ENCODE results near the gene OR5V1.
"Not testable (repeated sequence)": the region's sequence is repeated elsewhere in the genome, so short reads cannot be mapped to it uniquely, and the experiment has no call there.

Gene OR5V1

DNA sequence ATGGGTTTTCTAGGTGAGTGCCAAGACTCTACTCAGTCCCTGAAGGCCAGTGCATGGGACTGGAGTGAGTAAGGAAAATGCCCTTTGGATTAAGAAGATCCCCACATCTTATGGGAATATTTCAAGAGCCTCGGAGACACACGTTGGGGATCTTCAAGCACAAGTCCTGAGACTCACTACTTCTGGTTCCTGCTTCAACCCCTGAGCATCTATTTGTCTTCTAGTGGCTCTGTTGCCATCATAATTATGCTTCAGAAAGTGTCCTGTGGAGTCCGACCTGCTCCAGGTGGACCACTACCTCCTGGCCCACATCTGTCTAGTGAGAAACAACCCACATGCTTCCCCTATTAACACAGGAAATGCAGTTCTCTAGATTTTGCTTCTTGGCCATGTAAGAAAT is at the start of gene OR5V1:
OR5V1 (minus strand) TSS at position 101 of the 400 bp plus-strand sequence. CDS start 12,670 bp downstream, outside the sequence.
- no peak for DNase-seq

DNA sequence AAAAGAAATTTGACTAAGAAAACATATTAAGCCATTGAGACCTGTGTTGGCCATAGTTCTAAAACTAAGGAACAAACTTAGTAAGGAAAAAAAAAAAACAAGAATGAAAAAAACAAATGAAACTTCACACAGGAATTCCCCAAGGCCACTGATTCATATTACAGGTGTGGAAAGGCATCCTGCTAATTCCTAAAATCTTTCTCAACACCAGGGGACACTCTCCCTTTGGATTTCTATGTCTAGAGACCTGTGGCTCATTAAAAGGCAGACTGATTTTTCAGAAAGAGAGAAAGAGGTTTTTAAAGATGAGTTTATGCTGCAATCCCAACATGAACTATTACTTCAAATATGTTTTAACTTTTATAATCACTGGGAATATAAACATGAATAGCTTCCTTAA is 45.9 kb upstream of the OR5V1 start, which contains the start of gene OR12D1:
OR12D1 (plus strand) TSS at position 341 of the 400 bp plus-strand sequence.
- no peak for DNase-seq

DNA sequence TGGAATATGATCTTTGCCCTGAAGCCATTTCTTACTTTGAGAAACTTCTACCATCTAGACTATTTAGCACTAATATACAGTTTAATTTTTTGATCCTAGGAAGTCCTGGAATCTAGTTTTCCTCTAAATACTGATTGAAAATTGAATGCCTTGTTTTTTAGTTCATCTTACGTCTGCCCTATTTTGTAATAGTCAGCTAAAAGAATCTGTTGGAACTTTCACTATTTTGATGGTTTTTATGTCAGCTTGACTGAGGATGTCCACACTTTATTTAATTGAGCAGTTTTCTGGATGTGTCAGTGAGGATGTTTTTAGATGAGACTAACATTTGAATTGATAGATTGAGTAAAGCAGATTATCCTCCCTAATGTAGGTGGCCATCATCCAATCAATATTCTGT is 35.1 kb upstream of the OR5V1 start:
- no peak for DNase-seq

DNA sequence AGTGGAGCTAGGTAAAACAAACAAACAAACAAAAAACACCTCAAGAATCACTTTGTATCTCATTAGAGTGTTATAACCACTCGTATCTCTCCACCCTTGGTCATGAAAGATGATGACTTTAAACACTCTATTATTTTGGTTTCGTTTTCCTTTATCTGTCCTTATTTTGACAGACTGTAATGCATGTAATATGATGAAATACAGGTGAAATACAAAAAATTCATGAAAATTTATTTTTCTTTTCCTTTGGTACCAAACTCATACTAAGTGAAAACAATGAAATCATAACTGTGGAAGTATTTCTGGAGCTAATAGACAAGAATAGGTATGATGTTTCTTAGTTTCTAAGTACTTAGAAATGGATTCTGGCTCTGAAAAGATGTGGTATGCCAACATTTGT is 30.9 kb upstream of the OR5V1 start:
- no peak for DNase-seq

DNA sequence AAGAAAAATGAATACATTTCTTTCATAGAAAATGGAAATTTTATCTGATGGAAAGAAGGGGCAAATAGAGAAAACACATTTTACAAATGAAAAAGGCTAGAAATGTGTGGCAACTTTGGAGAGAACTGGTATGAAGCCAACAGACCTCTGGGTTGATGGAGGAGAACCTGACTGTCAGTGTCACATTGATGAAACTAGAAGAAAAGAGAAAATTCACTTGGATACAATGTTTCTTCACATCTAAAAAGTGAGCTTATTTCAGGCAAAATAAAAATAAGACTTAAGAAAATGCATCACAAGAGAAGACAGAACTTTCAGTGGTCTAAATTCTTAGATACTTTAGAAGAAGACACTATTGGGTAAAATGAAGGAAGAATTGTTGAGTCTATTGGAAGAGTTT is 26.7 kb upstream of the OR5V1 start, which contains the start of gene OR12D2:
OR12D2 (plus strand) TSS at position 301 of the 400 bp plus-strand sequence. CDS start 1,069 bp downstream, outside the sequence.
- DNase-seq: no peak

DNA sequence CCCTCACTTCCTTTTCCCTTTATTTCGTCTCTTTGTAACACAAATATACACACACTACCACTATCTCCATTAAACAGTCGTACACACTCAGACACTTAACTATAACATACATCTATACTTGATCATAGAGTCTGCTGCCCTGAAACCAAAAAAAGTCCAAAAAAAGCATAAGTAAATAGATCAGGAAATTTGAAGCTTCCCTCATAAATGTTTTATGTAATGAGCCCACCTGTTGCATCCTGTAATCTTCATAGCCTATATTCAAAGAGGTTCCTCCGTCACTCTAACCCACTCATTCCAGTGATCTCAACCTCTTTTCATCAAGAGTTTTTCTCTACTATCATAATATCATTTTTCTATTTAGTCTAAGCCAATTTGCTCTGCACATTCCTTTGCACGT is 19.9 kb upstream of the OR5V1 start:
- no peak for DNase-seq

DNA sequence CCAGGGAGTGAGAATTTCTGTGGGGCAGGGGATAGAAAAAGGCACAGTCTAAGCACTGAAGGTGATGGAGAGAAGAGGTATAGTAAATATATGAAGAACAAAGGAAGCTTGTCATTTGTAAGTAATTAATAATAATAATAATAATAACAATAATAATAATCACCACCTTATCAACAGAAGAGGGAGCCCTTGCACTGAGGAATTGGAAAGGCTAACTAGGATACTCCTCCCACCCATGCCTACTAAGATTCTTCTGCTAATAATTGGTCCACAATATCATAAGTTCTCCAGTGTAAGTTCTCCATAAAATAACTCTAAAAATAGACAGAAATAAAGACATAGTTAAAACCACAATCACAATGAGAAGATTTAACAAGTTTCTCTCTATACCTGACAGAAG is 7.3 kb upstream of the OR5V1 start:
- no peak for DNase-seq

DNA sequence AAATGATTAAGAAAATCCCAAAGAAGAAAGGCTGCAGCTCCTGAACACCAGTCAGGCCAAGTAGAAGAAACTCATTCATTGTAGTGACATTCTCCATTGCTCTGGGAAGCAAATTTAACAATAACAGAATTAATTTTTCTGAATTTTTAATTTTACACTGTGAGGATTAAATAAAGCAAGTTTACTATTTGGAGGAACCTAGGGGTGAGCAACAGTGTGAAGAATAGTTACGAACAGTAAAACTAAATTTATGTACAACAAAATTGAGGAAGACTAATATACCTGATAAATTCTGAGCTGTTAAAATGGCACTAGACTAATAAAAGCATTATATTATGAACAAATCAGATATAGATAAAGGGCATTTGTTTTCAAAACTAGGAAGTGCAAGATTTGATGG is 6.5 kb upstream of the OR5V1 start, which contains the start of gene OR12D3:
OR12D3 (minus strand) TSS at position 101 of the 400 bp plus-strand sequence; CDS start at position 97, 4 bp downstream.
- DNase-seq: no peak

DNA sequence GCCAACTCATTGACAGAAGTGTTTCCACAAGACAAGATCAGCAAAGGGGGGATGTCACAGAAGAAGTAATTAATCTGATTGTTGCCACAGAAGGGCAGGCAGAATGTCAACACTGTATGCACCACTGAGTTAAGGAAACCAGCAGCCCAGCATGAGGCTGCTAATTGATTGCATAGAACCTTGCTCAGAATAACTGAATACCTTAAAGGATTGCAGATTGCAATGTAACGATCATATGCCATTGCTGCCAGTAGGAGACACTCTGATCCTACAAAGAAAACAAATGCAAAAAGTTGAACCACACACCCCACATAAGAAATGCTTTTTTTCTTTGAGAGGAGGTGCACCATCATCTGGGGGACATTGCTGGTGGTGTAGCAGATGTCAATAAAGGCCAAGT is 13.1 kb downstream of the OR5V1 start:
- no peak for DNase-seq

DNA sequence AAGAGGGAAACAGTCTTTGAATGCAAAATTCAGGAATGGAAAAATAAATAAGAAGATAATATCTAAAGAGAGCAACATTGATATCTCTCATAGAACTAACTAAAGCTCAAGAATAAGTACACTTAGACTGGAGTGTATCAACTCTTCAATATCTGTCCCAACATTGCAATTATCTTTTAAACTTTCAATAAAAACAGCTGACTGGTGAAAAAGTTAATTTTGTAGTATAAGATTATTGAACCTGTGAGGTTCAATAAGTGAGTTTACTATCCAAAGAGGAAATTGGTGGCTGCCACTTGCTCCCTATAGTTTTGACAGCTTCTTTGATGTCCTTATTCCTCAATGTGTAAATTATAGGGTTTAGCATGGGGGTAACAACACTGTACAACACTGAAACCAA is 13.7 kb downstream of the OR5V1 start:
- DNase-seq: no peak

DNA sequence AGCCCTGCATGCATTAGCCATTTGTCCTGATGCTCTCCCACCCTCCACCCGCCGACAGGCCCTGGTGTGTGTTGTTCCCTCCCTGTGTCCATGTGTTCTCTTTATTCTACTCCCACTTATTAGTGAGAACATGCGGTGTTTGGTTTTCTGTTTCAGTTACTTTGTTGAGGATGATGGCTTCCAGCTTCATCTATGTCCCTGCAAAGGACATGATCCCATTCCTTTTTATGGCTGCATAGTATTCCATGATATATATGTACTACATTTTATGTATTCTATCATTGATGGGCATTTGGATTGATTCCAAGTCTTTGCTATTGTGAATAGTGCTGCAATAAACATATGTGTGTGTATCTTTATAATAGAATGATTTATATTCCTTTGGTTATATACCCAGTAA is 19.3 kb downstream of the OR5V1 start:
- DNase-seq: not testable (repeated sequence)

DNA sequence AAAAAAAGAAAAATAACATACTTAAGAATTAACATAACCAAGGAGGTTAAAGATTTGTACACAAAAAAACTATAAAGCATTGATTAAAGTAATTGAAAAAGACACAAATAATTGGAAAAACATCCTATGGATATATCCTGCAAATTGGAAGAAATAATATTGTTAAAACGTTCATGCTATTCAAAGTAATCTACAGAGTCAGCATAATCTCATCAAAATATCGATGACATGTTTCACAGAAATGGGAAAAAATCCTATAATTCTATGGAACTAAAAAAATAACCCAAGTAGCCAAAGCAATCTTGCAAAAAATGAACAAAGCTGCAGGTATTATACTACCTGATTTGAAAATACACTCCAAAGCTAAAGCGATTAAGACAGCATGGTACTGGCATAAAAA is 23.3 kb downstream of the OR5V1 start:
- DNase-seq: no peak

DNA sequence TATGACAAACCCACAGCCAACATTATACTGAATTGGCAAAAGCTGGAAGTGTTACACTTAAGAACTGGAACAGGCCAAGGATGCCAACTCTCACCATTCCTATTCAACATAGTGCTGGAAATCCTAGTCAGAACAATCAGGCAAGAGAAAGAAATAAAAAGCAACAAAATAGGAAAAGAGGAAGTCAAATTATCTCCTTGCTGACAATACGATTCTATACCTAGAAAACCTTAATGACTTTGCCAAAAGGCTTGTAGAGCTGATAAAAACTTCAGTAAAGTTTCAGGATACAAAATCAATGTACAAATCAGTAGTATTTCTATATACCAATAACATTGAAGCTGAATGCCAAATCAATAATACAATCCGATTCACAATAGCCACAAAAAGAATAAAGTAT is 32.4 kb downstream of the OR5V1 start:
- no peak for DNase-seq

DNA sequence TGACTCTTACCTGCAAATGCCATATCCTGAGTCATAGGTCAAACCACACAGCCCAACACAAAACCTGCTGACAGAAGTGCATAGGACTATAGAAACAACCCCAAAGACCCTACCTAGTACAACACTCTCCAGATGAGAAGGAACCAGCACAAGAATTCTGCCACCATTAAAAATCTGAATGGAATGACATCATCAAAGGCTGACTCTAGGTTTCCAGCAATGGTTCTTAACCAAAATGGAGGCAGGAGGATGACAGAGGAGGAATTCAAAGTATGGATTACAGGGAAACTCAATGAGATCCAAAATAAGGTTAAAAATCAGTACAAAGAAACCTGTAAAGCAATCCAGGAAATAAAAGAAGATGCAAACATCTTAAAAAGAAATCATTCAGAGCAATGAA is 36.0 kb downstream of the OR5V1 start:
- no peak for DNase-seq

DNA sequence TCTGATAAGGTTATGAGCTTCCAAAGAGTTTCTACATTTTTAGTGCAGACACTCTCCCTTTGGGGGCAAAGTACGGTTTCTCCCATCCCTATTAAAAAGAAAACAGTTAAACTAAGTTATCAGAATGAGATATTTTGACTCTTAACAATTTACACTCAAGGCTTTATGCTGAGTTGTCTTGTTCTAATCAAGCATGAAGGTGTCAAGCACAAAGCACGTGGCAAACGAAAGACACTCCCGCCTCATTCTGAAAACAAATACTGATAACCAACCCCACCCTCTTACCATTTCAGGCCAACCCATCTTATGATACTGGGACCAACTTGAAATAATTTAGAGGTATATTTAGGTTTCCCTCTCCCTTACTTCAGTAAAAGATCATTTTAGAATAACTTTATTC is 42.9 kb downstream of the OR5V1 start:
- DNase-seq: no peak

DNA sequence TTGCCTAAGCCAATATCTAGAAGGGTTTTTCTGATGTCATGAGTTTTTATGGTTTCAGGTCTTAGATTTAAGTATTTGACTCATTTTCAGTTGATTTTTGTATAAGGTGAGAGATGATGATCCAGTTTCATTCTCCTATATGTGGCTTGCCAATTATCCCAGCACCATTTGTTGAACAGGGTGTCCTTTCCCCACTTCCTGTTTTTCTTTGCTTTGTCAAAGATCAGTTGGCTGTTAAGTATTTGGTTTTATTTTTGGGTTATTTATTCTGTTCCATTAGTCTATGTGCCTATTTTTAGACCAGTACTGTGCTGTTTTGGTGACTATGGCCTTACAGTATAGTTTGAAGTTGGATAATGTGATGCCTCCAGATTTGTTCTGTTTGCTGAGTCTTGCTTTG is 45.3 kb downstream of the OR5V1 start:
- not testable (repeated sequence) for DNase-seq

DNA sequence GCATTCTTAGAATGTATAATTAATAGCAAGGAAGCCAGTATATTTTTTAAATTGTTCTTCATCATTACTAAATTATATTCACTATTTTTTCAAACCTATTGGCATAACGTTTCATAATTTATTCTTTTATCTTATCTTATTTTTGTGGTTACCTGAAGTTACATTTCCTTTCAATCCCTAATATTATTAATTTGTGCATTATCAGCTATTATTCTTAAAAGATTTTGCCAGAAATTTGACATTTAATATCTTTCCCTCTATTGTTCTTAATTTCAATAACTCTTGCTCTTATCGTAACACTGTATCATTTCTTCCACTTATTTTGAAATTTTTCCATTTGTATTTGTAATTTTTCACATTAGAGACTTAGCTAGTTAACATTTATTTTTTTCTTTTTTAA is 48.7 kb downstream of the OR5V1 start:
- no peak for DNase-seq
